Panc1 (cell line): ENCODE measurements around the gene FBRSL1.

Source experiments
- CTCF ChIP-seq: fragments of 450-650 bp; IDR thresholded peaks from 2 replicates; pipeline ENCODE4 v1.5.1; 2017; ENCODE audit warnings: mild to moderate bottlenecking
- POLR2AphosphoS5 ChIP-seq: IDR thresholded peaks from 2 replicates; pipeline ENCODE4 v1.6.1; 2012; ENCODE audit warnings: mild to moderate bottlenecking, low read depth, low read length, moderate library complexity
- REST ChIP-seq, 2 experiments: IDR thresholded peaks; 2 replicates each; pipeline ENCODE4 v1.6.1; 2011 to 2012; ENCODE audit warnings: low read depth in 2 of 2, control low read depth in 1 of 2, low read length in 1 of 2, mild to moderate bottlenecking in 1 of 2, moderate library complexity in 1 of 2; ENCODE audit not compliant: insufficient read depth in 1 of 2
- SIN3A ChIP-seq: IDR thresholded peaks from 2 replicates; pipeline ENCODE4 v1.6.1; 2012; ENCODE audit warnings: low read depth, mild to moderate bottlenecking, low read length, moderate library complexity, borderline replicate concordance; ENCODE audit not compliant: insufficient read depth

GRCh38 chr12:132496710-132497109 is 6.8 kb downstream of the FBRSL1 start:
- TF ChIP-seq CTCF (no peak), SIN3A (no peak), REST (IDR thresholded peaks at IDR 0.05; ENCODE audit: insufficient read depth in 1 of 2, low read depth in 2 of 2, low read length in 1 of 2) (no peak), POLR2AphosphoS5 (no peak)
